Erythroblast (primary cell): ENCODE data around the gene ZNF738.

ENCODE experiments used
- GATA1 ChIP-seq: IDR thresholded peaks from 2 replicates; pipeline ENCODE4 v1.6.1; 2011; ENCODE audit warnings: low read depth, mild to moderate bottlenecking, control low read depth, low read length, moderate library complexity
- POLR2A ChIP-seq: IDR thresholded peaks from 2 replicates; pipeline ENCODE4 v1.6.1; 2011; ENCODE audit warnings: mild to moderate bottlenecking, low read length

GRCh38 chr19:21410166-21410565 lies 51.4 kb downstream of the ZNF738 start:
- no peak for TF ChIP-seq POLR2A
- no peak for TF ChIP-seq GATA1
